GM12864 (cell line): ENCODE results near the gene SPTY2D1.

Experiments used
- DNase-seq: peaks from one replicate; pipeline ENCODE4 v3.0.0-alpha.2; 2011; ENCODE audit warnings: low read depth
- H3K4me3 ChIP-seq: 2 replicates; pipeline ENCODE4 v1.5.1; 2011; ENCODE audit warnings: mild to moderate bottlenecking, low read depth, low read length, control low read depth
- TF ChIP-seq, protein P1 (sequence below): IDR thresholded peaks from 2 replicates; pipeline ENCODE4 v1.5.1; 2011; ENCODE audit warnings: low read depth, mild to moderate bottlenecking, moderate library complexity, low read length, control low read depth, inconsistent platforms; ENCODE audit errors: missing control alignments

The SPTY2D1 gene

GRCh38 chr11:18617688-18618341 is 16.3 kb downstream of the SPTY2D1 start:
- TF ChIP-seq, protein P1, sequence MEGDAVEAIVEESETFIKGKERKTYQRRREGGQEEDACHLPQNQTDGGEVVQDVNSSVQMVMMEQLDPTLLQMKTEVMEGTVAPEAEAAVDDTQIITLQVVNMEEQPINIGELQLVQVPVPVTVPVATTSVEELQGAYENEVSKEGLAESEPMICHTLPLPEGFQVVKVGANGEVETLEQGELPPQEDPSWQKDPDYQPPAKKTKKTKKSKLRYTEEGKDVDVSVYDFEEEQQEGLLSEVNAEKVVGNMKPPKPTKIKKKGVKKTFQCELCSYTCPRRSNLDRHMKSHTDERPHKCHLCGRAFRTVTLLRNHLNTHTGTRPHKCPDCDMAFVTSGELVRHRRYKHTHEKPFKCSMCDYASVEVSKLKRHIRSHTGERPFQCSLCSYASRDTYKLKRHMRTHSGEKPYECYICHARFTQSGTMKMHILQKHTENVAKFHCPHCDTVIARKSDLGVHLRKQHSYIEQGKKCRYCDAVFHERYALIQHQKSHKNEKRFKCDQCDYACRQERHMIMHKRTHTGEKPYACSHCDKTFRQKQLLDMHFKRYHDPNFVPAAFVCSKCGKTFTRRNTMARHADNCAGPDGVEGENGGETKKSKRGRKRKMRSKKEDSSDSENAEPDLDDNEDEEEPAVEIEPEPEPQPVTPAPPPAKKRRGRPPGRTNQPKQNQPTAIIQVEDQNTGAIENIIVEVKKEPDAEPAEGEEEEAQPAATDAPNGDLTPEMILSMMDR, result no peak
- H3K4me3 ChIP-seq, result no peak overlapping the region; the same call in 1 of the 2 replicates
- no peak for DNase-seq

DNA sequence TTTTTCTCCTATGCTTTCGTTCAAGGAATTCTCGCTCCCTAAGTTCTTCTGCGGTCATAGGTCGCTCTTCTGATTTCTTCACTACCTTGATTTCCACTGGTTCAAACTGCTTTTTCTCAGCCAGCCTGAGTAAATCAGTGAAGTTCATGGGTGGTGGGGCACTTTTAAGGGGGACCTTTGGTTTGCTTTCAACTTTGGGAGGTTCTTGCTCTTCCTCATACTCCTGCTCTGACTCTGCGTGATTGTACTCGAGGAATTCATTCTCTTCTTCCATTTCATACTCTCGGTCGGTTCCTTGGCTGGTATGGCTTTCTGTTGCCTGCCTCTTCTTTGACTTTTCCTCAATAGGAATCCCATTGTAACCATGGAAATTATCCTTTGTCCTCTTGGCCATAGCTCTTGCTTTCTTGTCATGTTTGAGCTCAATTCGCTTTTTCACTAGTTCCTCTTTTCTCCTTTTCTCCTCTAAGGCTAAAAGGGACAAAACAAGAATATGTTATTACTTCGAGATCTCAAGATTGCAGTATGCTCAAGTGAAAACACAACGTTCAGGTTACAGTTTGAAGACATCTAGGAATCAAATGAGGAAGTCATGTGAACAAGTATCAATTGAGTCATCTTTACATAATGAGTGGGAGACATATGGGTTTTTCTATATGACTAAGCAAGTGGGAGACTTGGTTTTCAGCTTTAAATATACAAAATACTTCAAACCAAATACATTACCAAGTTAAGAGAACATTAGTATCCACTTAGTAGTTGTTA is 18.3 kb downstream of the SPTY2D1 start:
- H3K4me3 ChIP-seq, result no peak overlapping the region
- TF ChIP-seq, protein P1, result no peak
- DNase-seq, result peak; percentile 67

DNA sequence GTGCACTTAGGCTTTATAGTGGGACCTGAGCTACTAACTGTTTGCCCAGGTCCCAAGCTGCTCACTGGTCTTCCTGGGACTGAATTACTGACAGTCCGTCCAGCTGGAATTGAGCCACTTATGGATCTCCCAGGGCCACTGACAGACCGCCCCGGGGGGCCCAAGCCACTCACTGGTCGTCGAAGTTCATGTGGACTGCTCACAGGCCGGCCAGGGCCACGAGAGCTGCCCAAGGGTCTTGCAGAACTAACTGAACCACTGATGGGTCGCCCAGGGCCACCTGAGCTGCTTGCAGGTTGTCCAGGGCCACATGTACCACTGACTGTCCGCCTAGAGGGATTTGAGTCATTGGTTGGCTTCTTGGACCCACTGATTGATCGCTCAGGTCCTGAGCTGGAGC is 19.5 kb downstream of the SPTY2D1 start:
- no peak for DNase-seq
- H3K4me3 ChIP-seq, result no peak overlapping the region
- TF ChIP-seq, protein P1, result no peak

- H3K4me3 ChIP-seq, result no peak overlapping the region
- no peak for DNase-seq
- TF ChIP-seq, protein P1, result no peak
Measured at GRCh38 chr11:18612394-18612793, 21.7 kb downstream of the SPTY2D1 start.

GRCh38 chr11:18611196-18611595 is 22.9 kb downstream of the SPTY2D1 start:
- no peak for DNase-seq
- no peak overlapping the region for H3K4me3 ChIP-seq
- TF ChIP-seq, protein P1, result no peak

DNA sequence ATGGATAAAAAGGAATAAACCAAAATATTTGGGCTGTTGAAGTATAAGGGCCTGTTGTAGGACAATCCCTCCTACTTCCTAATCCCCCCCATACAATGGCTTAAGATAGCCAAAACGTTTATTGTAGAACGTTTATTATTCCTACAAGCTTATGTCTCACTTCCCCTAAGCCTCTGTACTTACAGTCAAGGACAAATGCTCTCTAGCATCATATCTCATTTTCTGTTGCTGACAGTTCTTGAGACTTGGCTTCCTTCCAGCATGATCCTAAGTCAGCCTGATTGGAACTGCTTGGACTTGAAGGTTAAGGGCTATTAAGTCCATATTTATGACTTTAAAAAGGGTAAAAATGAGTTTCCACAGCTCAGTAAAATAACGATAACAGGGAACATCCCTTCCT is 25.8 kb downstream of the SPTY2D1 start:
- DNase-seq, result no peak

More for the DNA sequence above, 25.8 kb downstream of the SPTY2D1 start:
- TF ChIP-seq, protein P1, result no peak
- H3K4me3 ChIP-seq, result no peak overlapping the region
